Neural progenitor cell (in vitro differentiated cells): Measurements from ENCODE around the gene TUBB4B. TPM values are rescaled to one million over a fixed set of nuclear protein-coding genes. Genes with fewer than 3 reads are reported as not detected.
"Not testable (repeated sequence)": the region's sequence is repeated elsewhere in the genome, so short reads cannot be mapped to it uniquely, and the experiment has no call there.

ENCODE experiments used
- DNase-seq: peaks from one replicate; pipeline ENCODE4 v3.0.0-alpha.2; 2016; ENCODE audit warnings: low spot score
- H2AFZ ChIP-seq: fragments of 200-600 bp; sonication (generic); replicated peaks from 2 replicates; pipeline ENCODE4 v1.6.1; 2016; ENCODE audit warnings: antibody characterized with exemption
- H3F3A ChIP-seq: fragments of 200-600 bp; sonication (generic); 2 replicates; pipeline ENCODE4 v1.6.1; 2016; ENCODE audit warnings: antibody characterized with exemption, low read depth
- H3K27ac ChIP-seq: fragments of 200-600 bp; sonication (generic); 2 replicates; pipeline ENCODE4 v1.5.1; 2016; ENCODE audit warnings: mild to moderate bottlenecking
- H3K27me3 ChIP-seq: fragments of 200-600 bp; sonication (generic); 2 replicates; pipeline ENCODE4 v1.6.1; 2016; ENCODE audit warnings: mild to moderate bottlenecking, moderate library complexity
- H3K36me3 ChIP-seq: fragments of 200-600 bp; sonication (generic); 2 replicates; pipeline ENCODE4 v1.5.1; 2016
- H3K4me1 ChIP-seq: fragments of 200-600 bp; sonication (generic); 2 replicates; pipeline ENCODE4 v1.6.1; 2016; ENCODE audit warnings: mixed run types
- H3K4me2 ChIP-seq: fragments of 200-600 bp; sonication (generic); 2 replicates; pipeline ENCODE4 v1.6.1; 2016
- H3K4me3 ChIP-seq: fragments of 200-600 bp; sonication (generic); 2 replicates; pipeline ENCODE4 v1.5.1; 2016
- H3K79me2 ChIP-seq: fragments of 200-600 bp; sonication (generic); 2 replicates; pipeline ENCODE4 v1.6.1; 2016; ENCODE audit warnings: low read depth
- H3K9ac ChIP-seq: fragments of 200-600 bp; sonication (generic); 2 replicates; pipeline ENCODE4 v1.6.1; 2016
- H3K9me3 ChIP-seq: fragments of 200-600 bp; sonication (generic); 2 replicates; pipeline ENCODE4 v1.5.1; 2016; ENCODE audit warnings: low read depth
- H4K20me1 ChIP-seq: fragments of 200-600 bp; sonication (generic); 2 replicates; pipeline ENCODE4 v1.6.1; 2016; ENCODE audit warnings: low read depth
- H3K27ac Mint-ChIP-seq: 3 replicates; pipeline ENCODE4 v1.8.0; 2021; ENCODE audit warnings: mixed read lengths
- H3K27me3 Mint-ChIP-seq: 2 replicates; pipeline ENCODE4 v1.8.0; 2022; ENCODE audit warnings: low read depth, mild to moderate bottlenecking, inconsistent platforms, moderate library complexity, mixed read lengths; ENCODE audit not compliant: insufficient read depth
- H3K36me3 Mint-ChIP-seq: 3 replicates; pipeline ENCODE4 v1.8.0; 2021; ENCODE audit warnings: mixed read lengths
- H3K4me1 Mint-ChIP-seq: 3 replicates; pipeline ENCODE4 v1.8.0; 2021; ENCODE audit warnings: mixed read lengths
- H3K4me3 Mint-ChIP-seq: 3 replicates; pipeline ENCODE4 v1.8.0; 2021; ENCODE audit warnings: mild to moderate bottlenecking, moderate library complexity, mixed read lengths
- H3K9me3 Mint-ChIP-seq: 3 replicates; pipeline ENCODE4 v1.8.0; 2020; ENCODE audit warnings: mixed read lengths
- CTCF ChIP-seq: fragments of 200-600 bp; sonication (generic); IDR thresholded peaks from 2 replicates; pipeline ENCODE4 v1.5.1; 2017; ENCODE audit warnings: antibody characterized with exemption, mild to moderate bottlenecking
- EZH2 ChIP-seq: fragments of 200-600 bp; sonication (generic); IDR thresholded peaks from 2 replicates; pipeline ENCODE4 v1.6.1; 2017; ENCODE audit warnings: antibody characterized with exemption, mild to moderate bottlenecking, moderate library complexity
- EZH2phosphoT487 ChIP-seq: fragments of 200-600 bp; sonication (generic); IDR thresholded peaks from 2 replicates; pipeline ENCODE4 v1.6.1; 2017; ENCODE audit warnings: antibody characterized with exemption
- total RNA-seq: library from RNA; depleted of rRNA; stranded (reverse); fragments of >200 nt; gene quantifications from 2 replicates; pipeline ENCODE4 v1.2.3, GENCODE V29; 2015; ENCODE audit warnings: low replicate concordance

TUBB4B gene
- total RNA-seq, 1 donor from 2014 or later: 183 TPM

GRCh38 chr9:137236238-137236935, 4.7 kb upstream of the TUBB4B start:
- Histone ChIP-seq H3K27me3 (no peaks in the 10 kb centered on the region), H4K20me1 (peaks cover 27% of the 10 kb centered on the region), H3K4me3 (peak overlapping the region; percentile 5), H3K9ac (no peak overlapping the region), H3K9me3 (no peaks in the 10 kb centered on the region), H3F3A (peaks cover 18% of the 10 kb centered on the region), H3K4me1 (peaks cover 8% of the 10 kb centered on the region), H3K4me2 (peak overlapping the region; percentile 67), H3K27ac (no peak overlapping the region), H3K79me2 (peaks cover 15% of the 10 kb centered on the region), H2AFZ (no peak overlapping the region), H3K36me3 (no peaks in the 10 kb centered on the region)
- H3K27ac Mint-ChIP-seq: no peak overlapping the region
- DNase-seq: peak; percentile 93
- peaks cover 3% of the 10 kb centered on the region for H3K36me3 Mint-ChIP-seq
- H3K4me1 Mint-ChIP-seq: peaks cover 13% of the 10 kb centered on the region
- H3K27me3 Mint-ChIP-seq: peaks cover 2% of the 10 kb centered on the region
- H3K4me3 Mint-ChIP-seq: no peak overlapping the region
- no peak for TF ChIP-seq EZH2phosphoT487
- TF ChIP-seq CTCF: peak; percentile 100
- TF ChIP-seq EZH2: no peak
- no peaks in the 10 kb centered on the region for H3K9me3 Mint-ChIP-seq

DNA sequence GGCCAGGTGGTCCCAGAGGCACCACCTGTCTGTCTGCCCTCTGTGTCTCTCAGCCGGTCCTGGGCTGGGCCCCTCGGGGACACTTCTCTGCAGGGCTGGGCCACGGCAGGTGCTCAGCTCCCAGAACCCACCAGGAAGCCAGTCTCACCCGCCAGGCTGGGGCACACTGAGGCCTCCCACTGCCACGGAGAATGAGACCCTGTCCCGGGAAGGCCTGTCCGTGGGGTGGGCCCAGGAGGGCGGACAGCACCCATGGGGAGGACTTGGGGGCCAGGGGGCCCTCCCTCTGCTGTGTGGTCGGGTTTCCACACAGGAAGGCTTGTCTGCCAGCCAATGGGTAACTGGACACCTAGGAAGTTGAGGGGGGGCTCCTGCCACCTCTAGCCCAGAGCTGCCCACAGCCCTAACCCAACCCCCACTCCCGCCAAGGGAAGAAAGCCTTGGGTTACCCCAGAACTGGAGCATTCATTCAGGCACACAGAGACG, 4.1 kb upstream of the TUBB4B start:
- Histone ChIP-seq H3K27me3 (no peaks in the 10 kb centered on the region), H3K4me2 (peak overlapping the region; percentile 67), H2AFZ (no peak overlapping the region), H3K36me3 (no peaks in the 10 kb centered on the region), H3F3A (peaks cover 22% of the 10 kb centered on the region), H3K27ac (no peak overlapping the region), H4K20me1 (peaks cover 32% of the 10 kb centered on the region), H3K4me3 (peak overlapping the region; percentile 5), H3K4me1 (peaks cover 8% of the 10 kb centered on the region), H3K9me3 (no peaks in the 10 kb centered on the region), H3K79me2 (peaks cover 21% of the 10 kb centered on the region), H3K9ac (no peak overlapping the region)
- Mint-ChIP-seq H3K27ac (no peak overlapping the region), H3K9me3 (no peaks in the 10 kb centered on the region), H3K4me3 (no peak overlapping the region), H3K36me3 (peaks cover 3% of the 10 kb centered on the region), H3K4me1 (peaks cover 13% of the 10 kb centered on the region), H3K27me3 (peaks cover 2% of the 10 kb centered on the region)
- TF ChIP-seq EZH2: no peak
- TF ChIP-seq CTCF: no peak
- TF ChIP-seq EZH2phosphoT487: no peak
- peak; percentile 39 for DNase-seq

DNA sequence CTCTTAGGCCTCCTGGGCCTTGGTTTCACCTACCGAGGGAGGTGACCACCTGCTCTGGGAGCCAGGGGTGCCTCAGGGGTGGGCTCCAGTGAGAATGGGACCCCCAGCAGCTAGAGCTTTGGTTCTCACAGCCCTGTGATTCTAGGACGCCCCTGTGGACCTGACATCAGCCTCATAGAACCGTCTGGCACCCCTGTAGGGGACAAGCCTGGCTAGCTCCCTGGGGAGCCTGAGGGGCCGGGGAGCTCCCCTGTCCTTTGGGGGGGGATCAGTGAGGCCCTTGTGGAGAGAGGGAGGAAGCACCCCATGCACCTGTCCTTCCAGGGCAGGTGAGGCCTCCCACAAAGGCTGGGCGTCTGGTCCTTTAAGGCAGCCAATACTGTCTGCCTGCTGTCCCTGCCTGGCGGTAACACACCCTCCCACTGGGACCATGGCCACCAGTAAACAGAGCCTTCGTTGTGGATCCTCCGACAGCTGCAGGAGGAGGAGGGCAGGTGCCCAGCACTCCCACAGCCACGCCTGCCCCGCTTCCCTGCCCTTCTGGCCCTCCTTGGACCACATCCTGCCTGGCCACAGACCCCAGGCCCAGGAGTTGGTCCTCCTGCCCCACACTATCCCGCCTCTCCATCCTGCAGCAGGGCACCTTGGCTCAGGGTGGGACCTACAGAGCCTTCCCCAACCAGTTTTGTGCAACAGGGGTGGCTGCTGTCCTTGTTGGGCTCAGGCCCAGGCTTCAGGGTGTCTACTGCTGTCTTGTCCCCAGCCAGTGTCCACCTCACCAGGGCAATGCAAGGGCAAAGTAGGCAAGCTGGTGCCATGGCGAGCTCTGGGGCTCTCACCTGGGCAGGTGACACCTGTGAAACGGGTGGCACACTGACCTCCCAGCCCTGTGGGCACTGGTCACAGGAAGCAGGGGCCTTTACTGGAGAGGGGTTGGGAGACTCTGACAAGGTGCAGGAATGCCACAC, 3.0 kb upstream of the TUBB4B start:
- DNase-seq: no peak
- no peak overlapping the region for H2AFZ ChIP-seq
- TF ChIP-seq EZH2phosphoT487: no peak
- TF ChIP-seq CTCF: no peak
- TF ChIP-seq EZH2: no peak
- H3K4me2 ChIP-seq: no peak overlapping the region
- Mint-ChIP-seq H3K36me3 (peaks cover 12% of the 10 kb centered on the region), H3K27me3 (peaks cover 2% of the 10 kb centered on the region), H3K27ac (no peak overlapping the region), H3K9me3 (no peaks in the 10 kb centered on the region), H3K4me1 (peaks cover 23% of the 10 kb centered on the region), H3K4me3 (peak overlapping the region; percentile 87)
- H3K36me3 ChIP-seq: no peaks in the 10 kb centered on the region
- H3K79me2 ChIP-seq: peaks cover 31% of the 10 kb centered on the region
- H3K4me3 ChIP-seq: no peak overlapping the region
- peaks cover 33% of the 10 kb centered on the region for H3F3A ChIP-seq
- H3K27ac ChIP-seq: no peak overlapping the region
- H3K9me3 ChIP-seq: no peaks in the 10 kb centered on the region
- peaks cover 43% of the 10 kb centered on the region for H4K20me1 ChIP-seq
- no peaks in the 10 kb centered on the region for H3K27me3 ChIP-seq
- H3K9ac ChIP-seq: no peak overlapping the region
- H3K4me1 ChIP-seq: peaks cover 14% of the 10 kb centered on the region

DNA sequence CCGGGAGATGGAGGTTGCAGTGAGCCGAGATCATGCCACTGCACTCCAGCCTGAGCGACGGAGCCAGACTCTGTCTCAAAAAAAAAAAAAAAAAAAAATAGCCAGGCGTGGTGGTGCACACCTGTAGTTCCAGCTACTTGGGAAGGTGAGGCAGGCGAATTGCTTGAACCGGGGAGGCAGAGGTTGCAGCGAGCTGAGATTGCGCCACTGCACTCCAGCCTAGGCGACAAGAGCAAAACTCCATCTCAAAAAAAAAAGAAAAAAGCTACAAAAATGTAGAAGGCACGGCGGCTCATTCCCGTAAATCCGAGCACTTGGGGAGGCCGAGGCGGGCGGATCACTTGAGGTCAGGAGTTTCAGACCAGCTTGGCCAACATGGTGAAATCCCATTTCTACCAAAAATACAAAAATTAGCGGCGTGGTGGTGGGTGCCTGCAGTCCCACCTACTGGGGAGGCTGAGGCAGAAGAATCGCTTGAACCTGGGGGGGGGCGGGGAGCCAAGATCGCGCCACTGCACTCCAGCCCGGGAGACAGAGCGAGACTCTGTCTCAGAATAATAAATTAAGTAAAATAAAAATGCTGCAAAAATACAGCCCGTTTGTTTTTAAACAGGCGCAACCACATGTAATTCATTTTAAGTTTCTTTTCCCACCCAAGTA, 1.4 kb upstream of the TUBB4B start:
- H3K9ac ChIP-seq, H3K27me3 Mint-ChIP-seq, H3K9me3 Mint-ChIP-seq, H3K27ac Mint-ChIP-seq, H3K36me3 ChIP-seq, H3K27me3 ChIP-seq, H3K9me3 ChIP-seq, DNase-seq: not testable (repeated sequence)
- Histone ChIP-seq H4K20me1 (peaks cover 58% of the 10 kb centered on the region), H3K79me2 (peaks cover 36% of the 10 kb centered on the region), H3K4me2 (peak overlapping the region; percentile 98), H3K27ac (peak overlapping the region; percentile 86), H3K4me1 (peaks cover 14% of the 10 kb centered on the region), H2AFZ (peak overlapping the region; percentile 51), H3K4me3 (peak overlapping the region; percentile 78), H3F3A (peaks cover 49% of the 10 kb centered on the region)
- Mint-ChIP-seq H3K4me1 (peaks cover 35% of the 10 kb centered on the region), H3K36me3 (peaks cover 14% of the 10 kb centered on the region), H3K4me3 (peak overlapping the region; percentile 87)
